HG03432 (cell line): ENCODE measurements around the gene RCBTB1.
A peak's percentile ranks its signal among the peaks of the same experiment; 100 is the strongest.
"Not testable (repeated sequence)": the region's sequence is repeated elsewhere in the genome, so short reads cannot be mapped to it uniquely, and the experiment has no call there.

ENCODE experiments used
- ATAC-seq: cut with Tn5 transposase; IDR thresholded peaks from one replicate; pipeline ENCODE4 v1.9.1; 2021; ENCODE audit warnings: mild to moderate bottlenecking, moderate library complexity; ENCODE audit not compliant: unreplicated experiment

The RCBTB1 gene

DNA sequence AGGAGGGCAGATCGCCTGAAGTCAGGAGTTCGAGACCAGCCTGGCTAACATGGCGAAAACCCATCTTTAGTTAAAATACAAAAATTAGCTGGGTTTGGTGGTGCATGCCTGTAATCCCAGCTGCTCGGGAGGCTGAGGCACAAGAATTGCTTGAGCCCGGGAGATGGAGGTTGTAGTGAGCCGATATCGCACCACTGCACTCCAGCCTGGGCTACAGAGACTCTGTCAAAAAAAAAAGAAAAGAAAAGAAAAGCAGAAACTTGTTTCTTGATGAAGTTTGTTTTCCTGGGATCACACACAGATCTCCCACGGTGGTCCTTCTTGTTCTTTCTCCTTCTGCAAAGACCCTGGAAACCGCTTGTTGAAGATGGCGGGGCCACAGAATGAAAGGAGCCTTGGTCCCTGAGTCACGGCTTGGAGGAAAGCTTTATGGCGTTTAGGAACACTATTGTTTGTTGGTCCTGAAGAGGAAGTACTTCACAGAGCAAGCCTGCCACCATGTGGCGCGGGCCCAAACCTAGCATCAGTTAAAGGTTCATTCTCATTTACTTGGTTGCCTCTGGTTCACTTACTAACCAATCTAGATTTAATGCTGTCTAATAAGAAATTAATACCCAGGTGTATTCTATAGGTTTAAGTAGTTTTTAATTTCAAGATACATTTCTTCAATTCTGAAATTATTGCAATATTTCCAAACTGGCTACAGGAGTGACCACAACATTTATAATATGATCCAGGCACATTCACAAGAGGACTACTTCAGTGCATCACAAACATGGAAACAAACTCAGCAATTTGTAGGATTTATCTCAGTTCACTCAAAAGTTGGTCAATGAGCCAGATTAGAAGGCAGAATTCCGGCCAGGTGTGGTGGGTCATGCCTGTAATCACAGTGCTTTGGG is 21.6 kb upstream of the RCBTB1 start:
- peak; percentile 96 for ATAC-seq

DNA sequence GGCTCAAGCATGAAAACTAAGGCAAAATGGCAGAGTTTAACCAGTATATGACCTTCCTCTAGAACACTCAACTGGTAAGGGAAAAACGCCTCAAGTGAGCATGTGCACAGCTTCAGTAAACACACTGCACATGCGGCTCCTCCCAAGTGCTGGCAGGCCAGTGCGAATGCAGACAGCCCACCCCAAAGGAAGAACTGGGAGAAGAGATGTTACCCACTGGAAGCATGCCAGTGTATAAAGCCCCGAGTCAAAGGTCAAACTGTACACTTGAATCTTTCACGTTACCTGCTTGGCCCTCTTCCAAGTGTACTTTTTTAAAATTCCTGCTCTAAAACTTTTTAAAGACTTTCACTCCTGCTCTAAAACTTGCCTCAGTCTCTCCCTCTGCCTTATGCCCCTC is 19.2 kb upstream of the RCBTB1 start:
- no peak for ATAC-seq

- ATAC-seq: not testable (repeated sequence)
Observed at GRCh38 chr13:49602615-49603014, 17.3 kb upstream of the RCBTB1 start.

- ATAC-seq: no peak
Observed at GRCh38 chr13:49602005-49602404, 16.6 kb upstream of the RCBTB1 start.

DNA sequence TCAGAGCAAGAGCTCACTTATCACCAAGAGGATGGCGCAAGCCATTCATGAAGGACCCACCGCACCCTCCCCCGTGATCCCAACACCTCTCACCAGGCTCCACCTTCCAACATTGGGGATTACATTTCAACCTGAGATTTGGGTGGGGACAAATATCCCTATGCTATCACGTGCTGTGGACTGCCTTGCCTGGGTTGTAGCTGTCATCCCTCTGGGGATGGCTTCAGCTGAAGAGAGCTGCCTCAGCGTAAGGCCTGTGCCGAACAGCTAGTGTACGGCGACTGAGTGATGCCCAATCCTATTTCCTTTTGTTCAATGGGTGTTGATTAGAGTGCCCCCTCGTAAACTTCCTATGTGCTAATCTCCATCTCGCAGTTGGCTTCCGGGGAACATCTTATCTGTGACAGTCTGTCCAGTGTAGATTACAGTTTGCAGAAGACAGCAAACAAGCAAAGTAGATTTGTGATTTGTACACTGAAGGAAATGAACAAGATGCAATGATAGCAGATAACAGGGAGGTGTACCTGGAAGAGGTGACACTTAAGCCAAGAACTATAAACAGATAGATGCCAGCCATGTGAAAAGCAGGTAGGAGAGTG is 11.8 kb upstream of the RCBTB1 start:
- no peak for ATAC-seq

DNA sequence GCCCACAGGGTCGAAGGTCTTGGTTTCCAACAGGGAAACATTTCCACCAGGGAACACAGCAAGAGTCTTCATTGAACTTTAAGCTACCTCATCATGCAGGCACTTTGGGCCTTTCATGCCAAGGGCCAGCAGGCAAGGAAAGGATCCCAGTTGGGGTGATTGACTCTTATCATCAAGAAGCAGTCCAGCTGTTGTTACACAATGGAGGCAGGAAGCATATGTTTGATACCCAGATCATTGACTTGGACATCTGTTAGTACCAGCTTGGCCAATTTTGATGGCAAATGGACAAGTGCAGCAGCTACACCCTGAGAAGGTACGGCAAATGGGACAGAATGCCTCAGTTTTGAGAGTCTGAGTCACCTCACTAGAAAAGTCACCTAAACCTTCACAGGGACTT is 10.9 kb upstream of the RCBTB1 start:
- ATAC-seq: no peak

DNA sequence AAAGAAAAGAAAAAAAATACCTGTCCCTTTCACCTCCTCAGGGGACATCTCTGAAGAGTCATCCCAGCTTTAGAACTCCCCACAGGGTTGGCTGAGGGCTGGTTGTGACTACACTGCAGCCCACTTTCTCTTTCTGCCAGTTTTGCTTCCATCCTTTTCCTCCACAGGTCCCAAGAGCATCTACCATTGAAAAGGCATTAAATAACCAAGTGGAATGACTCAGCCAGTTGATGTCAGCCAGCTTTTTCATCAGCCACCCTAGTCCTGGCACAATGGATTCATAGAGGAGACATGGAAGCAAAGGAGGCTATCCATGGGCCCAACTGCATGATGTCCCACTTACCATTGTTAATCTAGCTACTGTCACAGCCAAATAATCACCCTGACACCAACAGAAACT is 9.2 kb upstream of the RCBTB1 start:
- no peak for ATAC-seq

DNA sequence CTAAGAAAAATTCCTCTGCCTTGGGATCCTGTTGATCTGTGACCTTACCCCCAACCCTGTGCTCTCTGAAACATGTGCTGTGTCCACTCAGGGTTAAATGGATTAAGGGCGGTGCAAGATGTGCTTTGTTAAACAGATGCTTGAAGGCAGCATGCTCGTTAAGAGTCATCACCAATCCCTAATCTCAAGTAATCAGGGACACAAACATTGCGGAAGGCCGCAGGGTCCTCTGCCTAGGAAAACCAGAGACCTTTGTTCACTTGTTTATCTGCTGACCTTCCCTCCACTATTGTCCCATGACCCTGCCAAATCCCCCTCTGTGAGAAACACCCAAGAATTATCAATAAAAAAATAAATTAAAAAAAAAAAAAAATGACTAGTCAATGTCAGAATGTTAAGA is 8.5 kb upstream of the RCBTB1 start:
- not testable (repeated sequence) for ATAC-seq

- not testable (repeated sequence) for ATAC-seq
Observed at GRCh38 chr13:49590714-49591113, 5.4 kb upstream of the RCBTB1 start.

DNA sequence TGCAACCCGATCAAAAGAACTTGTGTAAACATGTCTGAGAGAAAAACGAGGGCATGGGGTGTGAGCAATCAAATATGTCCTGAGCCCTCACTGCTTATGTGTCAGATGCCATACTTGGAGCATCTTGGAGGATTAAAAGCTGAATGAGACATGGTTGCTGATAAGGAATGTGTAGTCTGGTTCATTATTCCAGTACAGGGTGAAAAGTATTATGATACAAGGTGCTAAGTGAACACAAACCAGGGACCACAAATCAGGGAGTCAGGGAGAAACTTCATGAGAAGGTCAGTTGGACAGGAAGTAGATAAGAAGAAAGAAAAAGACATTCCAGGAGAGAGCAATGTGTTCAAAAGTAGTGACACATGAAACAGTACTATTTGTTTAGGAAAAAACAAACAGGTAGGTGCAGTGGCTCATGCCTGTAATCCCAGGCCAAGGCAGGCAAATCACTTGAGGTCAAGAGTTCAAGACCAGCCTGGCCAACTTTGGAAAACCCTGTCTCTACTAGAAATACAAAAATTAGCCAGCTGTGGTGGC is 2.0 kb upstream of the RCBTB1 start:
- no peak for ATAC-seq

DNA sequence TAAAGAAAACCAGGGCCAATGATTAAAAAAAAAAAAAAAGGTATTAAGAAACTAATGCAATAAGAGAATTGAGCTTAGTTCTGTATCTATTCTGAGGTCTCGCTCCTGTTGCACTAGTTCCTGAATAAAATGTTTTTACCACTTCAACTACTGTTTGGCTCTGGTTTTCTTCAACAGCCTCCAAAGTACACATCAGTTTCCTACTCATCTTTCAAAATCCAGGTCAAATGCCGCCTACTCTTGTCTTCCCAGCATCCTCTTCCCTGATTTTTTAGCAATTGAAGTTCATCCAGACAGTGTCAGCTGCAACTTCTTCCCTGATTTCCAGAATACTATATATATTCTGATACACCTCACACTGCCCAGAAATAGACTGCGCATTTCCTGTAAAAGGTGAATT is 1.4 kb upstream of the RCBTB1 start:
- no peak for ATAC-seq

- ATAC-seq: peak; percentile 21
Observed at GRCh38 chr13:49584771-49585182, 581 bp downstream of the RCBTB1 start.

GRCh38 chr13:49580980-49581680 is 4.2 kb downstream of the RCBTB1 start:
- ATAC-seq: no peak

DNA sequence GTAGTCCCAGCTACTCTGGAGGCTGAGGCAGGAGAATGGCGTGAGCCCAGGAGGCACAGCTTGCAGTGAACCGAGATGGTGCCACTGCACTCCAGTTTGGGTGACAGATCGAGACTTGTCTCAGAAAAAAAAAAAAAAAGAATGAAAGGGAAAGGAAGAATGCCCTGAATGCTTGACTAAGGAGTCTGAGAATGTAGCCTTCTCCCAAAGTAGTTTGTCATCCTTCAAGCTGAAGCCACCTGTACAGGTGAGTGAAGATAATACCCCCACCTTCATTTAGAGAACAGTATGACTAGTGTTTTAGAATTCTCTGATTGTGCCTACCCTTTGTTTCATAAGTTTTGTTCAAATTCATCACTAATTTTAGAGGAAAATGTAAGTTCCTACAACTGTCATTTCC is 5.9 kb downstream of the RCBTB1 start:
- ATAC-seq: no peak

GRCh38 chr13:49571299-49572240 is 13.8 kb downstream of the RCBTB1 start:
- ATAC-seq: peak; percentile 66

DNA sequence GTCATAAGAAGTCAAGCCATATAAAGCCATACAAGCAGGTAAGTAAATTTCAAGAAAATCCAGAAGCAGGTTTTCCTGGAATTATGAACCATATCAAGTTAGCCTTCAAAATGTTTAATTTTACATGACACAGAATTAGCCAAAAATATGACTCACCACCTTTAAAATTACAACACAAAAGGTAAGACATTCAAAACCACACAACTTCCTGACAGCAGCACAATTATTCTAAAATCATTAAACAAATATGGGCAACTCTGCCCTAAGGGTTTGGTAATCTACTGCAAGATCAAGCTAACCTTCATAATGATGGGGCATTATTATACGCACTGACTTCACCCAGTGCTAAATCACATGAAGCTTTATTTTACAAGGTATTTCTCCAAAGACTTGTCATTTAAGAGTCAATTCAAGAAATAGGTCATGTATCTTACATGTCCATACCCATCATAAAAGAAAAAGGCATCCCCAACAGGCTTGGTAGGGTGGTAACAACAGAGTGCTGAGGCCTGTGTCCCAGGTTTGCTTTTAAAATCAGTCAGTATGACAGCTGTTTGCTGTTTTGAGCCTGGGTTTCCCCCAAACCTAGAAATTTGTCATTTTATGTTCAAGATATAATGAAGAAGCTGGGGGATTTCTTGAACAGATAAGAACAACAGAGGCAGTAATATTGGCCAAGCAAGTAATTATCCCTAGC is 15.2 kb downstream of the RCBTB1 start:
- no peak for ATAC-seq

DNA sequence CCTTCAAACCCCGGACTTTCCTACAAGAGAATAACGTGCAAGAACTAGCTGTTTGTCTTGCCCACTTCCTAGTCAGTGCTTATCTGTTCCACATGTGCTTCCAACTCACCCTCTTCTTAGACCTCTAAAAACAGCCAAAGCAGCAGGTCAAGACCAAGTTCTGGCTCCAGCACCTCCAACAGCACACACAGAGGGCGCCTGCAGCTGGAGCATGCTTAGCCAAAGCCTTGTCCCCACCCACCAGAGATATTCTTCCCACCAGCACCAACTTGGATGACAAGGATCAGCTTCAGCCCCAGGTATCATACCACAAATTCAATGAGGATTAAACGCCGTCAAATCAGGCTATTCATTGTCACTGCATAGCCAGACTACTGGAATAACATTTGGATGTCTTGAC is 17.9 kb downstream of the RCBTB1 start:
- ATAC-seq: no peak

DNA sequence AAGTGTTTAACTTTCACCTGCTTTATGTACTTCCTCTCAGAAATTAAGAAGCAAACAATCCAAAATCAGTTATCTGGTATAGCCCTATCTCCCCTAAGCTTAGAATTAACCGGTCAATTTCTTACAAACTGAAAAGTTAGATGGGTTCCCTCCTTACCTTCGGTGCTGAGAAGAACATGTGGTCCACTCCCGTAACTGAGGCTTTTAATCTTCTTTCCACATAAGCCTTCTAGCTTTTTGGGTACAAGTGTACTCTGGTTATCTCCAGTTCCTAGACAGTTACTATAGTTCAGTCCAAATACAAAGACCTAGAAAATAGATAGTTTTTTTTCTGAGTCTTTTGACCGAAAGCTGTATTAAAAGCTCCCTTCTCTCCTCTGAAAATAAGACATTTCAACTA is 18.9 kb downstream of the RCBTB1 start:
- ATAC-seq: no peak

DNA sequence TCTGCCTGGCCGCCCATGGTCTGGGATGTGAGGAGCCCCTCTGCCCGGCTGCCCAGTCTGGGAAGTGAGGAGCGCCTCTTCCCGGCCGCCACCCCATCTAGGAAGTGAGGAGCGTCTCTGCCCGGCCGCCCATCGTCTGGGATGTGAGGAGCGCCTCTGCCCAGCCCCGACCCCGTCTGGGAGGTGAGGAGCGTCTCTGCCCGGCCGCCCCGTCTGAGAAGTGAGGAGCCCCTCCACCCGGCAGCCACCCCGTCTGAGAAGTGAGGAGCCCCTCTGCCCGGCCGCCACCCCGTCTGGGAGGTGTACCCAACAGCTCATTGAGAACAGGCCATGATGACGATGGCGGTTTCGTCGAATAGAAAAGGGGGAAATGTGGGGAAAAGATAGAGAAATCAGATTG is 19.9 kb downstream of the RCBTB1 start:
- ATAC-seq: not testable (repeated sequence)

DNA sequence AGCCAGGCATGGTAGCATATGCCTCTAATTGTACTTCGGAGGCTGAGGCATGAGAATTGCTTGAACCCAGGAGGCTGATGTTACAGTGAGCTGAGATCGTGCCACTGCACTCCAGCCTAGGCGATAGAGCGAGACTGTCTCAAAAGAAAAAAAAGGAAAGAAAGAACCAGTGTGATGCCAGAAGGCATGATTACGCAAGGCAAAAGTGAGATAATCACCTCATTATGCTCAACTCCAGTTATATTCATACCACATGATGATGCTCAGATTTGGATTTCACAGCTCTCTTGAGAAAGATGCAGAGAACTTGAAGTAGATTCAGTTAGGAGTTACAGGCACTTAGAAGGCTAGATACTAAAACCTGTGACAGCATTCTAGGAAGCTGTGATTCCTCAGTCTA is 21.8 kb downstream of the RCBTB1 start:
- ATAC-seq: no peak
